HepG2 (cell line): Measurements from ENCODE around the gene EPC2. TPM values are rescaled to one million over a fixed set of nuclear protein-coding genes. Genes with fewer than 3 reads are reported as not detected.
A peak's percentile ranks its signal among the peaks of the same experiment; 100 is the strongest.
"Not testable (repeated sequence)": the region's sequence is repeated elsewhere in the genome, so short reads cannot be mapped to it uniquely, and the experiment has no call there.

ENCODE experiments used
- ATAC-seq: fragments of 200-7000 bp; cut with Tn5 transposase; 3 replicates; pipeline ENCODE4 v1.9.1; 2020; ENCODE audit warnings: mild to moderate bottlenecking, moderate library complexity
- BruUV-seq: library from RNA; stranded (reverse); fragments of 400-500 nt; replicated peaks from 2 replicates; lab custom pipeline; 2021; lab: Mats Ljungman, UMichigan
- CTCF ChIA-PET: fragments of 300-600 bp; formaldehyde crosslinking; extraction: SDS; loops from one replicate; lab custom pipeline; 2021; ENCODE audit warnings: low total read pairs, inconsistent platforms, low intra/inter-chr PET ratio; lab: Yijun Ruan, JAX
- POLR2A ChIA-PET: fragments of 350-600 bp; sonication (Branson Sonifier 250); formaldehyde crosslinking; loops from one replicate; lab custom pipeline; 2020; ENCODE audit warnings: antibody characterized with exemption, inconsistent platforms; lab: Yijun Ruan, JAX
- DNase-seq: peaks from one replicate; pipeline ENCODE4 v3.0.0-alpha.2; 2015; ENCODE audit warnings: low spot score
- FAIRE-seq: peaks from 3 replicates; lab custom pipeline; 2011; peaks lifted over from hg19 to GRCh38; lab: Jason Lieb, UNC
- H2AFZ ChIP-seq: one replicate; pipeline ENCODE4 v1.6.1; 2011; ENCODE audit warnings: low read length, inconsistent platforms
- H3K27ac ChIP-seq: fragments of 300-600 bp; 3 replicates; pipeline ENCODE4 v1.8.0; 2011; ENCODE audit warnings: mixed run types, mild to moderate bottlenecking, mixed read lengths, low read length, inconsistent platforms; ENCODE audit not compliant: insufficient read depth; ENCODE audit errors: extremely low read length
- H3K27me3 ChIP-seq, 2 experiments: fragments of 200-600 bp in 1 of 2; 2 replicates in 1 of 2; 3 replicates in 1 of 2; pipeline versions ENCODE4 v1.6.0 to v1.8.0; 2011; ENCODE audit warnings: low read length in 2 of 2, mild to moderate bottlenecking in 2 of 2, moderate library complexity in 2 of 2, inconsistent platforms in 1 of 2; ENCODE audit not compliant: insufficient read depth in 2 of 2, control insufficient read depth in 1 of 2
- H3K36me3 ChIP-seq, 2 experiments: fragments of 200-600 bp in 1 of 2; replicated peaks in 1 of 2; 2 replicates in 1 of 2; 3 replicates in 1 of 2; pipeline versions ENCODE4 v1.5.1 to v1.8.0; 2011; ENCODE audit warnings: low read length in 2 of 2, inconsistent platforms in 1 of 2; ENCODE audit not compliant: insufficient read depth in 2 of 2, control insufficient read depth in 1 of 2
- H3K4me1 ChIP-seq: 2 replicates; pipeline ENCODE4 v1.5.1; 2012; ENCODE audit warnings: low read length, inconsistent platforms; ENCODE audit not compliant: insufficient read depth
- H3K4me2 ChIP-seq: 2 replicates; pipeline ENCODE4 v1.6.0; 2011; ENCODE audit warnings: low read depth, low read length, inconsistent platforms
- H3K4me3 ChIP-seq, 3 experiments: fragments of 200-600 bp in 1 of 3; sonication (generic), shearing (Covaris generic) in 1 of 3; replicated peaks in 1 of 3; 2 replicates each; pipeline ENCODE4 v1.5.1; 2011 to 2016; ENCODE audit warnings: low read length in 3 of 3, inconsistent platforms in 2 of 3, low read depth in 2 of 3, mild to moderate bottlenecking in 2 of 3, control low read depth in 1 of 3, mixed read lengths in 1 of 3; ENCODE audit not compliant: insufficient read depth in 1 of 3
- H3K79me2 ChIP-seq: one replicate; pipeline ENCODE4 v1.6.1; 2011; ENCODE audit warnings: low read length, inconsistent platforms; ENCODE audit not compliant: insufficient read depth
- H3K9ac ChIP-seq: 2 replicates; pipeline ENCODE4 v1.6.0; 2011; ENCODE audit warnings: mild to moderate bottlenecking, low read depth, low read length, inconsistent platforms; ENCODE audit not compliant: insufficient read depth
- H3K9me3 ChIP-seq: 2 replicates; pipeline ENCODE4 v1.5.1; 2012; ENCODE audit warnings: mild to moderate bottlenecking, low read length
- H4K20me1 ChIP-seq: 2 replicates; pipeline ENCODE4 v1.6.0; 2011; ENCODE audit warnings: inconsistent platforms, mild to moderate bottlenecking, low read length, moderate library complexity; ENCODE audit not compliant: insufficient read depth
- MAFF ChIP-seq: IDR thresholded peaks from 2 replicates; pipeline ENCODE4 v1.6.1; 2011; ENCODE audit warnings: low read depth, low read length, improper control_type of control experiment
- MAFK ChIP-seq, 2 experiments: IDR thresholded peaks in 1 of 2; conservative IDR thresholded peaks in 1 of 2; 2 replicates each; pipeline ENCODE4 v1.6.1; 2011; ENCODE audit warnings: improper control_type of control experiment in 2 of 2, low read length in 2 of 2
- RBM22 ChIP-seq: fragments of 200-400 bp; formaldehyde crosslinking; optimal IDR thresholded peaks from 2 replicates; pipeline ENCODE3; 2017; ENCODE audit warnings: mild to moderate bottlenecking, low read length, moderate library complexity
- WGBS: methylation state at CpG from one replicate; pipeline ENCODE4 v1.1.6; 2017; ENCODE audit warnings: low lambda C conversion rate; 5-methylcytosine and 5-hydroxymethylcytosine counted together
- in situ Hi-C: cut with HindIII; loops from 2 replicates; pipeline ENCODE4 v1.10.0; 2017; ENCODE audit warnings: low pct_unique_long_range_greater_than_20kb; ENCODE audit not compliant: extremely low pct_ligation_motif_present
- intact Hi-C: fragments of 100-400 bp; cut with micrococcal nuclease; formaldehyde crosslinking; loops from one replicate; pipeline ENCODE4 v1.10.0; 2022; ENCODE audit not compliant: unreplicated experiment
- polyA plus RNA-seq, 8 experiments: library from polyadenylated mRNA; depleted of rRNA in 3 of 8; stranded (reverse) in 7 of 8; unstranded in 1 of 8; fragments of >200 nt; fragmentation: Illumina TruSeq in 4 of 8; extraction: Trizol in 4 of 8; gene quantifications; 2 replicates each; pipeline versions ENCODE4 v1.2.1 to v1.2.3, GENCODE V29; 2011 to 2016; ENCODE audit warnings: low read depth in 4 of 8, missing spikeins in 1 of 8, mixed read lengths in 1 of 8; ENCODE audit not compliant: insufficient read depth in 1 of 8
- total RNA-seq, 5 experiments: library from RNA; depleted of rRNA; stranded (reverse); fragments of >200 nt; fragmentation: Illumina TruSeq; extraction: Trizol; gene quantifications; 2 replicates each; pipeline ENCODE4 v1.2.3, GENCODE V29; 2016; ENCODE audit warnings: low read depth in 1 of 5

EPC2 gene
- total and polyA plus RNA-seq, 2 of the 13 experiments (the other 11 are each of a cell fraction or from before 2014, with no cell fraction given) = 20.5 to 22.0 TPM

DNA sequence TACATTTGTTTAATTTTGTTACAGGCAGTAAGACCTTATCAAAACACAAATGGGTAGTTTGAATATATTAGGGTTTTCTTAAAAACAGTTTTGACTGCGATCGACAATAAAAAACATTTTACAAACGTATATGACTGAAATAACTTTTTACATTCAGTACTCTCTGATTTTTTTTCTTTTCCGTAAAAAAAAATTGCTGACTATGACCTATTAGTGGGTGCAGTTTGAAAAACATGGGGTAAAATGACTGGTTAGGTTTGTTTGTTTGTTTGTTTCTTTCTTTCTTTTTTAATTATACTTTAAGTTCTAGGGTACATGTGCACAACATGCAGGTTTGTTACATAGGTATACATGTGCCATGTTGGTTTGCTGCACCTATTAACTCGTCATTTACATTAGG, 36.9 kb downstream of the EPC2 start:
- Histone ChIP-seq H3K4me2 (no peak overlapping the region), H4K20me1 (peaks cover 23% of the 10 kb centered on the region), H3K79me2 (peaks cover 82% of the 10 kb centered on the region), H3K4me1 (no peaks in the 10 kb centered on the region), H3K27me3 (no peaks in the 10 kb centered on the region), H3K9ac (no peak overlapping the region), H3K9me3 (no peaks in the 10 kb centered on the region), H2AFZ (no peak overlapping the region), H3K36me3 (no peaks in the 10 kb centered on the region), H3K27ac (no peak overlapping the region), H3K4me3 (no peak overlapping the region)
- in situ Hi-C loops = no loop called here
- no peak for FAIRE-seq
- CTCF ChIA-PET = no interaction called here
- intact Hi-C loops = no loop called here
- DNase-seq = no peak
- WGBS = 84% methylated on average over 5 of the region's 5 CpGs
- POLR2A ChIA-PET = no interaction called here
- no TSS peak for BruUV-seq
- ATAC-seq = no peak
- TF ChIP-seq MAFK (conservative IDR thresholded peaks at IDR 0.05 in 1 of 2, IDR thresholded peaks at IDR 0.05 in 1 of 2; ENCODE audit: low read length in 2 of 2) = peak; percentile 92 to 94
- no peak for TF ChIP-seq RBM22
- peak; percentile 89 for TF ChIP-seq MAFF

DNA sequence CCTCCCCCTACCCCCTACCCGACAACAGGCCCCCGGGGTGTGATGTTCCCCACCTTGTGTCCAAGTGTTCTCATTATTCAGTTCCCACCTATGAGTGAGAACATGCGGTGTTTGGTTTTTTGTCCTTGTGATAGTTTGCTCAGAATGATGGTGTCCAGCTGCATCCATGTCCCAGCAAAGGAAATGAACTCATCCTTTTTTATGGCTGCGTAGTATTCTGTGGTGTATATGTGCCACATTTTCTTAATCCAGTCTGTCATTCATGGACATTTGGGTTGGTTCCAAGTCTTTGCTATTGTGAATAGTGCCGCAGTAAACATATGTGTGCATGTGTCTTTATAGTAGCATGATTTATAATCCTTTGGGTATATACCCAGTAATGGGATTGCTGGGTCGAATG, 37.3 kb downstream of the EPC2 start:
- H2AFZ ChIP-seq, H3K4me2 ChIP-seq, ATAC-seq, H3K9ac ChIP-seq, DNase-seq, in situ Hi-C loops, H3K9me3 ChIP-seq, CTCF ChIA-PET, H3K36me3 ChIP-seq, POLR2A ChIA-PET, H3K27me3 ChIP-seq, H3K4me1 ChIP-seq, BruUV-seq, H3K4me3 ChIP-seq, FAIRE-seq, H3K27ac ChIP-seq, intact Hi-C loops: not testable (repeated sequence)
- peaks cover 23% of the 10 kb centered on the region for H4K20me1 ChIP-seq
- WGBS = 96% methylated on average over 6 of the region's 6 CpGs
- H3K79me2 ChIP-seq = peaks cover 82% of the 10 kb centered on the region
